ENCODE measurements around the gene ZNF384.

ZNF384 gene

GRCh38 chr12:6695313-6696045 is 6.3 kb upstream of the ZNF384 start:
- no peak overlapping the region for H3K4me3 Mint-ChIP-seq
- DNase-seq = no peak
- H3K36me3 Mint-ChIP-seq = no peaks in the 10 kb centered on the region
- H3K4me1 Mint-ChIP-seq = peaks cover 12% of the 10 kb centered on the region
- H3K27me3 Mint-ChIP-seq = peaks cover 50% of the 10 kb centered on the region
- no peaks in the 10 kb centered on the region for H3K9me3 Mint-ChIP-seq
- H3K27ac Mint-ChIP-seq = no peak overlapping the region
- CTCF ChIA-PET = interaction anchor here (1.0 to 3.2 kb wide), 3 partner anchors 11 to 90 kb away, joined by 3 to 17 read pairs (median 4); no protein-coding TSS in a partner anchor

- peaks cover 17% of the 10 kb centered on the region for H3K4me1 Mint-ChIP-seq
- no peak overlapping the region for H3K4me3 Mint-ChIP-seq
- no peaks in the 10 kb centered on the region for H3K9me3 Mint-ChIP-seq
- no peaks in the 10 kb centered on the region for H3K36me3 Mint-ChIP-seq
- H3K27me3 Mint-ChIP-seq = peaks cover 42% of the 10 kb centered on the region
- DNase-seq = no peak
- CTCF ChIA-PET = no interaction called here
- H3K27ac Mint-ChIP-seq = no peak overlapping the region
Measured at GRCh38 chr12:6694701-6695100, 5.5 kb upstream of the ZNF384 start.

- no peaks in the 10 kb centered on the region for H3K9me3 Mint-ChIP-seq
- no peak for DNase-seq
- no peak overlapping the region for H3K27ac Mint-ChIP-seq
- peaks cover 34% of the 10 kb centered on the region for H3K27me3 Mint-ChIP-seq
- CTCF ChIA-PET = interaction anchor here (2.0 kb wide), 1 partner anchor 74 kb away, joined by 6 read pairs; no protein-coding TSS in a partner anchor
- no peaks in the 10 kb centered on the region for H3K36me3 Mint-ChIP-seq
- H3K4me1 Mint-ChIP-seq = peaks cover 11% of the 10 kb centered on the region
- H3K4me3 Mint-ChIP-seq = no peak overlapping the region
Measured at GRCh38 chr12:6693832-6694355, 4.7 kb upstream of the ZNF384 start.

GRCh38 chr12:6692888-6693287 is 3.7 kb upstream of the ZNF384 start:
- Mint-ChIP-seq H3K36me3 (peaks cover 4% of the 10 kb centered on the region), H3K9me3 (no peaks in the 10 kb centered on the region), H3K27me3 (peaks cover 24% of the 10 kb centered on the region), H3K4me1 (peaks cover 14% of the 10 kb centered on the region), H3K27ac (no peak overlapping the region), H3K4me3 (no peak overlapping the region)
- CTCF ChIA-PET = interaction anchor here (1.2 to 2.0 kb wide), 3 partner anchors 9 to 73 kb away, joined by 3 to 6 read pairs (median 3); no protein-coding TSS in a partner anchor
- no peak for DNase-seq

- Mint-ChIP-seq H3K27me3 (peaks cover 10% of the 10 kb centered on the region), H3K4me1 (peaks cover 27% of the 10 kb centered on the region), H3K4me3 (no peak overlapping the region), H3K9me3 (no peaks in the 10 kb centered on the region), H3K27ac (no peak overlapping the region), H3K36me3 (peaks cover 18% of the 10 kb centered on the region)
- DNase-seq = no peak
- CTCF ChIA-PET = interaction anchor here (0.5 kb wide), 1 partner anchor 1331 kb away, joined by 3 read pairs; no protein-coding TSS in a partner anchor
Measured at GRCh38 chr12:6691473-6691872, 2.3 kb upstream of the ZNF384 start.

- Mint-ChIP-seq H3K9me3 (no peaks in the 10 kb centered on the region), H3K4me1 (peaks cover 47% of the 10 kb centered on the region), H3K27ac (peak overlapping the region; percentile 96), H3K36me3 (peaks cover 31% of the 10 kb centered on the region), H3K27me3 (no peaks in the 10 kb centered on the region), H3K4me3 (peak overlapping the region; percentile 95)
- DNase-seq = peak; percentile 54
- CTCF ChIA-PET = interaction anchor here (0.5 to 1.7 kb wide), 7 partner anchors 34 to 138 kb away, joined by 3 to 7 read pairs (median 3); partner anchors contain the start of genes COPS7A and MLF2
Measured at GRCh38 chr12:6688543-6688998, 604 bp downstream of the ZNF384 start.

- Mint-ChIP-seq H3K9me3 (no peaks in the 10 kb centered on the region), H3K36me3 (peaks cover 43% of the 10 kb centered on the region), H3K27me3 (no peaks in the 10 kb centered on the region), H3K4me1 (peaks cover 58% of the 10 kb centered on the region), H3K27ac (peak overlapping the region; percentile 59), H3K4me3 (no peak overlapping the region)
- no peak for DNase-seq
- CTCF ChIA-PET = interaction anchor here (3.9 kb wide), 1 partner anchor 66 kb away, joined by 30 read pairs; no protein-coding TSS in a partner anchor
Measured at GRCh38 chr12:6685814-6686213, 3.4 kb downstream of the ZNF384 start.

GRCh38 chr12:6684609-6685008 is 4.6 kb downstream of the ZNF384 start:
- Mint-ChIP-seq H3K36me3 (peaks cover 44% of the 10 kb centered on the region), H3K4me3 (no peak overlapping the region), H3K9me3 (no peaks in the 10 kb centered on the region), H3K27me3 (no peaks in the 10 kb centered on the region), H3K4me1 (peaks cover 53% of the 10 kb centered on the region), H3K27ac (peak overlapping the region; percentile 54)
- CTCF ChIA-PET = interaction anchor here (0.7 to 3.9 kb wide), 20 partner anchors 8 to 219 kb away, joined by 3 to 30 read pairs (median 4); partner anchors contain the start of gene COPS7A
- peak; percentile 67 for DNase-seq

- no peak overlapping the region for H3K4me3 Mint-ChIP-seq
- peaks cover 68% of the 10 kb centered on the region for H3K36me3 Mint-ChIP-seq
- no peaks in the 10 kb centered on the region for H3K27me3 Mint-ChIP-seq
- H3K9me3 Mint-ChIP-seq = no peaks in the 10 kb centered on the region
- peaks cover 6% of the 10 kb centered on the region for H3K4me1 Mint-ChIP-seq
- CTCF ChIA-PET = interaction anchor here (1.0 kb wide), 1 partner anchor 8 kb away, joined by 3 read pairs; no protein-coding TSS in a partner anchor
- H3K27ac Mint-ChIP-seq = no peak overlapping the region
- DNase-seq = no peak
Measured at GRCh38 chr12:6676962-6677361, 12.2 kb downstream of the ZNF384 start.

GRCh38 chr12:6672143-6672542 is 17.0 kb downstream of the ZNF384 start:
- DNase-seq = no peak

GRCh38 chr12:6667559-6668210 is 21.5 kb downstream of the ZNF384 start:
- no peaks in the 10 kb centered on the region for H3K27me3 Mint-ChIP-seq
- peaks cover 67% of the 10 kb centered on the region for H3K36me3 Mint-ChIP-seq
- no peak for DNase-seq
- no peak overlapping the region for H3K27ac Mint-ChIP-seq
- H3K4me3 Mint-ChIP-seq = no peak overlapping the region
- no peaks in the 10 kb centered on the region for H3K9me3 Mint-ChIP-seq
- peaks cover 18% of the 10 kb centered on the region for H3K4me1 Mint-ChIP-seq
- CTCF ChIA-PET = interaction anchor here (0.6 to 2.9 kb wide), 3 partner anchors 16 to 49 kb away, joined by 3 to 13 read pairs (median 4); no protein-coding TSS in a partner anchor

More at GRCh38 chr12:6672143-6672542, 17.0 kb downstream of the ZNF384 start:
- no peaks in the 10 kb centered on the region for H3K4me1 Mint-ChIP-seq
- no peaks in the 10 kb centered on the region for H3K27me3 Mint-ChIP-seq
- no peak overlapping the region for H3K4me3 Mint-ChIP-seq
- no peak overlapping the region for H3K27ac Mint-ChIP-seq
- peaks cover 76% of the 10 kb centered on the region for H3K36me3 Mint-ChIP-seq
- CTCF ChIA-PET = no interaction called here
- no peaks in the 10 kb centered on the region for H3K9me3 Mint-ChIP-seq

GRCh38 chr12:6666211-6666610 is 23.0 kb downstream of the ZNF384 start:
- peaks cover 53% of the 10 kb centered on the region for H3K36me3 Mint-ChIP-seq
- H3K4me3 Mint-ChIP-seq = no peak overlapping the region

GRCh38 chr12:6664902-6665301 is 24.3 kb downstream of the ZNF384 start:
- Mint-ChIP-seq H3K27ac (peak overlapping the region; percentile 36), H3K4me3 (no peak overlapping the region), H3K27me3 (no peaks in the 10 kb centered on the region), H3K9me3 (no peaks in the 10 kb centered on the region), H3K36me3 (peaks cover 45% of the 10 kb centered on the region), H3K4me1 (peaks cover 27% of the 10 kb centered on the region)
- CTCF ChIA-PET = interaction anchor here (1.2 to 1.5 kb wide), 2 partner anchors 9 to 95 kb away, joined by 3 read pairs; no protein-coding TSS in a partner anchor
- DNase-seq = no peak

More at GRCh38 chr12:6666211-6666610, 23.0 kb downstream of the ZNF384 start:
- H3K9me3 Mint-ChIP-seq = no peaks in the 10 kb centered on the region
- peaks cover 26% of the 10 kb centered on the region for H3K4me1 Mint-ChIP-seq
- H3K27ac Mint-ChIP-seq = no peak overlapping the region
- no peak for DNase-seq
- H3K27me3 Mint-ChIP-seq = no peaks in the 10 kb centered on the region
- CTCF ChIA-PET = interaction anchor here (0.7 to 1.6 kb wide), 2 partner anchors 87 to 212 kb away, joined by 3 read pairs; partner anchors contain the start of gene MLF2

Measured in activated naive CD4-positive, alpha-beta T cell treated with anti-CD3 and anti-CD28 coated beads, Interleukin-2, amount 10 ng/mL, durations not matched to agents 7 days and 5 days (primary cell).